OCI-LY7 (cell line): ENCODE data around the gene CMIP. TPM values are rescaled to one million over a fixed set of nuclear protein-coding genes. Genes with fewer than 3 reads are reported as not detected.

Experiments used
- BruUV-seq: library from RNA; stranded (reverse); fragments of 400-500 nt; replicated peaks from 2 replicates; lab custom pipeline; 2021; lab: Mats Ljungman, UMichigan
- CTCF ChIA-PET: fragments of 300-600 bp; sonication (Branson Sonifier 250); formaldehyde crosslinking; loops from one replicate; lab custom pipeline; 2022; ENCODE audit warnings: antibody characterized with exemption; ENCODE audit not compliant: unreplicated experiment; lab: Charles Lee
- POLR2A ChIA-PET: fragments of 300-600 bp; sonication (Branson Sonifier 250); formaldehyde crosslinking; loops from one replicate; lab custom pipeline; 2022; ENCODE audit warnings: antibody characterized with exemption; lab: Charles Lee
- DNase-seq: peaks from one replicate; pipeline ENCODE4 v3.0.0-alpha.2; 2015; ENCODE audit warnings: low spot score
- H2AFZ ChIP-seq: fragments of 200-600 bp; sonication (generic), shearing (Covaris generic); 2 replicates; pipeline ENCODE4 v1.6.1; 2014; ENCODE audit warnings: mild to moderate bottlenecking, antibody characterized with exemption, low read length, moderate library complexity
- H3K27ac ChIP-seq: fragments of 200-600 bp; sonication (generic); 2 replicates; pipeline ENCODE4 v1.5.1; 2014; ENCODE audit warnings: mixed run types, low read depth, mild to moderate bottlenecking, moderate library complexity, low read length, inconsistent platforms; ENCODE audit not compliant: poor library complexity, severe bottlenecking
- H3K36me3 ChIP-seq: fragments of 200-600 bp; sonication (generic); 2 replicates; pipeline ENCODE4 v1.6.1; 2014; ENCODE audit warnings: mild to moderate bottlenecking, antibody characterized with exemption, low read length, moderate library complexity, mixed read lengths; ENCODE audit not compliant: insufficient read depth
- H3K4me1 ChIP-seq: fragments of 200-600 bp; sonication (generic); 2 replicates; pipeline ENCODE4 v1.5.1; 2014; ENCODE audit warnings: mild to moderate bottlenecking, low read length; ENCODE audit not compliant: insufficient read depth, poor library complexity, severe bottlenecking
- H3K4me2 ChIP-seq: fragments of 200-600 bp; sonication (generic); 2 replicates; pipeline ENCODE4 v1.6.1; 2014; ENCODE audit warnings: mild to moderate bottlenecking, low read length
- H3K4me3 ChIP-seq: fragments of 200-600 bp; sonication (generic); 2 replicates; pipeline ENCODE4 v1.5.1; 2014; ENCODE audit warnings: mild to moderate bottlenecking, low read depth, low read length; ENCODE audit not compliant: poor library complexity, severe bottlenecking
- H3K79me2 ChIP-seq: fragments of 200-600 bp; sonication (generic); 2 replicates; pipeline ENCODE4 v1.6.1; 2016; ENCODE audit warnings: low read depth, mild to moderate bottlenecking, low read length, moderate library complexity, mixed read lengths; ENCODE audit not compliant: insufficient read depth
- H3K9me2 ChIP-seq: fragments of 200-600 bp; sonication (generic); 2 replicates; pipeline ENCODE4 v1.6.1; 2016; ENCODE audit warnings: mild to moderate bottlenecking, low read length, mixed read lengths; ENCODE audit not compliant: insufficient read depth
- H3K9me3 ChIP-seq: fragments of 200-600 bp; sonication (generic); 2 replicates; pipeline ENCODE4 v1.6.1; 2014; ENCODE audit warnings: mild to moderate bottlenecking, mixed run types, low read length, mixed read lengths
- H4K20me1 ChIP-seq: fragments of 200-600 bp; sonication (generic); 2 replicates; pipeline ENCODE4 v1.6.1; 2014; ENCODE audit warnings: mild to moderate bottlenecking, antibody characterized with exemption, low read length, moderate library complexity, mixed read lengths; ENCODE audit not compliant: insufficient read depth
- EZH2phosphoT487 ChIP-seq: fragments of 200-600 bp; sonication (generic); IDR thresholded peaks from 2 replicates; pipeline ENCODE4 v1.6.1; 2018; ENCODE audit warnings: low read depth, borderline replicate concordance, mild to moderate bottlenecking, mixed run types, antibody characterized with exemption, low read length, moderate library complexity, mixed read lengths
- intact Hi-C: fragments of 100-400 bp; cut with micrococcal nuclease; formaldehyde crosslinking; loops from one replicate; pipeline ENCODE4 v1.10.0; 2022; ENCODE audit not compliant: unreplicated experiment
- total RNA-seq, 2 experiments: library from RNA; depleted of rRNA in 1 of 2; stranded (reverse); fragments of >200 nt in 1 of 2; shearing (Covaris generic) in 1 of 2; gene quantifications; 2 replicates each; pipeline ENCODE4 v1.2.3, GENCODE V29; 2014 to 2022
- TF ChIP-seq, protein P1 (sequence below): fragments of 200-600 bp; sonication (generic); conservative IDR thresholded peaks from 2 replicates; pipeline ENCODE4 v1.5.1; 2014; ENCODE audit warnings: mild to moderate bottlenecking, antibody characterized with exemption, low read length, moderate library complexity, mixed read lengths

Gene CMIP
- total RNA-seq, 2 experiments from 2014 or later: 15.4 to 70.3 TPM

DNA sequence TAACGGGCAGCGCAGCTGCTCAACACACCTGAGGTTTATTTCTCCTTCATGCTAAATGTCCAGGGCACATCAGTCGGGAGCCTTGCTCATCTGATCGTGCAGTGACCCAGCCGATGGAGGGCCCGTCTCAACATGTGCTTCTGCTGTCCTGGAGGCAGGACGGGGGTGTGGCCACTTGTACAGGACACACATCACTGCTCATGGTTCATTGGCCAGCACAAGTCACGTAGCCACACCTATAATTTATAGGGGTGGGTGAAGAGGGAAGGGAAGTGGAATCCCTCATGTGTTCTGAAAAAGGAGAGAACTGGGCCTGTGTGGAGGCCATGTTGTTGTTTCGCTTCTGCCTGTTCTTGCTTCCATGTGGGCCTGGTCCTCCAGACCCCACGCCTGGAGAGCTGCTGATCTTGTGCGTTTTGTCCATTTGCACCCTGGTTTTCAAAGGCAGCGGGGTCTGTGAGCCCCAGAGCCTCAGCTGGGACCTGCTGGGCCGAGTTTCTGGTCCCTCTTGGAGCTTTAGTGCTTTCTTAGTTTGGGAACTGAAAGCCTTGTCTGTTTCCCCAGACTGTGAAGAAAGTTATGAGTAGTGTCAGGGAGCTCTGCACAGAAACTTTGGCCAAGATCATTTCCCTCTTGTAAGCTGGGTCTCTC, 60.5 kb downstream of the CMIP start:
- Histone ChIP-seq H3K9me2 (no peaks in the 10 kb centered on the region), H3K4me3 (no peak overlapping the region), H2AFZ (no peak overlapping the region), H3K27ac (no peak overlapping the region), H3K36me3 (no peaks in the 10 kb centered on the region), H3K79me2 (0 out of 2 replicates have a peak, but pooled peaks cover 3% of the 10 kb centered on the region), H3K4me2 (no peak overlapping the region; the same call in 1 of the 2 replicates), H3K9me3 (no peaks in the 10 kb centered on the region), H4K20me1 (peaks cover 8% of the 10 kb centered on the region; the same call in 1 of the 2 replicates), H3K4me1 (peaks cover 20% of the 10 kb centered on the region)
- POLR2A ChIA-PET: interaction anchor here (0.8 to 1.6 kb wide), 3 partner anchors 12 to 235 kb away, joined by 3 to 4 read pairs (median 3); no protein-coding TSS in a partner anchor
- CTCF ChIA-PET: no interaction called here
- no TSS peak for BruUV-seq
- TF ChIP-seq, protein P1, sequence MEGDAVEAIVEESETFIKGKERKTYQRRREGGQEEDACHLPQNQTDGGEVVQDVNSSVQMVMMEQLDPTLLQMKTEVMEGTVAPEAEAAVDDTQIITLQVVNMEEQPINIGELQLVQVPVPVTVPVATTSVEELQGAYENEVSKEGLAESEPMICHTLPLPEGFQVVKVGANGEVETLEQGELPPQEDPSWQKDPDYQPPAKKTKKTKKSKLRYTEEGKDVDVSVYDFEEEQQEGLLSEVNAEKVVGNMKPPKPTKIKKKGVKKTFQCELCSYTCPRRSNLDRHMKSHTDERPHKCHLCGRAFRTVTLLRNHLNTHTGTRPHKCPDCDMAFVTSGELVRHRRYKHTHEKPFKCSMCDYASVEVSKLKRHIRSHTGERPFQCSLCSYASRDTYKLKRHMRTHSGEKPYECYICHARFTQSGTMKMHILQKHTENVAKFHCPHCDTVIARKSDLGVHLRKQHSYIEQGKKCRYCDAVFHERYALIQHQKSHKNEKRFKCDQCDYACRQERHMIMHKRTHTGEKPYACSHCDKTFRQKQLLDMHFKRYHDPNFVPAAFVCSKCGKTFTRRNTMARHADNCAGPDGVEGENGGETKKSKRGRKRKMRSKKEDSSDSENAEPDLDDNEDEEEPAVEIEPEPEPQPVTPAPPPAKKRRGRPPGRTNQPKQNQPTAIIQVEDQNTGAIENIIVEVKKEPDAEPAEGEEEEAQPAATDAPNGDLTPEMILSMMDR: no peak
- TF ChIP-seq EZH2phosphoT487: no peak
- peak; percentile 46 for DNase-seq
- intact Hi-C loops: loop anchor here (2.0 kb wide), 1 partner anchor 24 kb away; no protein-coding TSS in a partner anchor

DNA sequence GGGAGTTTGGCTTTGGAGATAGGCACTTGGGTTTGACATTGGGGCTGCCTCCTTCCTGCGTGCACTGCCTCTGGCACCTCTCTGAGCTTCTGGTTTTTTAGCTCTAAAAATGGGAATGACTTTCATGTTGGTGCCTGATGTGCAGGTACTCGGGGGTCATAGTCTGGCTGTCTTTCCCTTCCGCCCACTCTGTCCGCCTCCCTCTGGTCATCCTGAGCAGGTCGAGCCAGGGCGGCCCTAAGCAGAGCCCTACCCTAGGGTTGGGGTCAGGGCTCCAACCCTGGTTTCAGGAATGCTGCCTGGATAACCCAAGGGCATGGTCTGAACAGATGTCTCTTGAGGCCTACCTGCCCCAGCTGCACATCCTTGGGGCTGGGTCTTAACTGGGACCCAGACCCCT, 64.8 kb downstream of the CMIP start:
- Histone ChIP-seq H3K9me3 (no peaks in the 10 kb centered on the region), H3K27ac (no peak overlapping the region), H3K79me2 (0 out of 2 replicates have a peak, but pooled peaks cover 8% of the 10 kb centered on the region), H3K4me3 (no peak overlapping the region), H3K4me1 (peaks cover 30% of the 10 kb centered on the region), H3K9me2 (no peaks in the 10 kb centered on the region), H3K4me2 (no peak overlapping the region), H3K36me3 (no peaks in the 10 kb centered on the region), H2AFZ (no peak overlapping the region), H4K20me1 (peaks cover 4% of the 10 kb centered on the region; the same call in 1 of the 2 replicates)
- TF ChIP-seq EZH2phosphoT487: no peak
- TF ChIP-seq, protein P1: no peak
- ChIA-PET POLR2A (interaction anchor here (0.6 kb wide), 1 partner anchor 86 kb away, joined by 4 read pairs; no protein-coding TSS in a partner anchor), CTCF (no interaction called here)
- BruUV-seq: no TSS peak
- intact Hi-C loops: no loop called here
- no peak for DNase-seq

DNA sequence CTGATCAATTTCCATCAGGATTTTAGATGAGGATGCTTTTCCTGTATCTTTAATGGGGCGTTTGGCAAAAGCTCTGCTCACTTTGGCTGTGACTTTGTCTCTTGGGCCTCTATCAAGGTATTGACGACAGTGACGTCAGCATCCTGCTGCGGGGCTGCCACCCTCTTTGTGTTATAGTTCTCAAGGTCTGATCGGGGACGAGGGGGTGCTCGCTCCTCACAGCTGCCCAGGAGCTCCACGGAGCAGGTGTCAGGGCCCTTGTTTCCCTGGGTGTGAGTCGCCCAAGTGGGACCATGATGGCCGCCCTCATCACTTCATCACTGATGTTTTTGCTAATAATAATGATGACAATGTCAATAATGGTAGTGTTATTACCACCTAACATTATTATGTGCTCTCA, 65.4 kb downstream of the CMIP start:
- BruUV-seq: no TSS peak
- H2AFZ ChIP-seq: no peak overlapping the region
- H3K4me2 ChIP-seq: no peak overlapping the region
- H3K9me3 ChIP-seq: no peaks in the 10 kb centered on the region
- H3K4me3 ChIP-seq: no peak overlapping the region
- intact Hi-C loops: no loop called here
- no peaks in the 10 kb centered on the region for H3K36me3 ChIP-seq
- H3K4me1 ChIP-seq: peaks cover 29% of the 10 kb centered on the region
- POLR2A ChIA-PET: no interaction called here
- 0 out of 2 replicates have a peak, but pooled peaks cover 8% of the 10 kb centered on the region for H3K79me2 ChIP-seq
- CTCF ChIA-PET: no interaction called here
- TF ChIP-seq, protein P1: no peak
- TF ChIP-seq EZH2phosphoT487: no peak
- no peak overlapping the region for H3K27ac ChIP-seq
- DNase-seq: no peak
- H3K9me2 ChIP-seq: no peaks in the 10 kb centered on the region
- peaks cover 4% of the 10 kb centered on the region; the same call in 1 of the 2 replicates for H4K20me1 ChIP-seq
